Femur (tissue), 1 donor: ENCODE results near the gene FAM217A.
A peak's percentile ranks its signal among the peaks of the same experiment; 100 is the strongest.

Source experiments
- DNase-seq: peaks from one replicate; pipeline ENCODE4 v3.0.0-alpha.2; 2017

The FAM217A gene

DNA sequence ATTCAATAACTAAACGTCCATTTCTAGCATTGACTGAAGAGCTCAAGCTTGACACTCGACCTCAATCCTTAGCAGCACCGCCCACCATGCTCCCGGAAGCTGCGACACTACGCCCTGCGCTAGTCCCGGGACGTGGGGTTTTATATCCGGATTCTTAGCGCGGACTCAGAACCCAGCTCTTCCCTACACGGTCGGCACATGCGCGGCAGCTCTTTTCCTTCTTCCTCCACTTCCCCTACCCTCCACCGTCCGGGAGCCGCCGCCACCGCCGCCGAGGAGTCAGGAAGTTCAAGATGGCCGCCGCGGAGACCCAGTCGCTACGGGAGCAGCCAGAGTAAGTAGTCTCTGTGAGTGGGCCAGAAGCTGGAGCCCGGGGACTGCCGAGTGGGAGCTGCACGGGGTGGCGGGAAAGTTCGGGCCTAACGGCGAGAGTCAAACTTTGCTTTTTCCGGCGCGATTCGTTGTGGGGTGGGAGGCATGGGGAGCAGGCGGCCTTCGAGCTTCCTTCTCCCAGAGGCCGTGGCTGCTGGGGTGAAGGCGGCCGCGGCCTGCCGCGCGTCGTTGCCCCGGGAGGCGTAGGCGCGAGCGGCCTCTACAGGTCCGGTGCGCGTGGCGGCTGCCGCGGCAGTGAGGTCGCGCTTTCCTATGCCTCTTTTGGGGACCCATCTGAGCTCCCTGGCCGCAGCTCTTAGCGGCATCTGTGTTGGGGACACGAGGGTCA is 57.6 kb downstream of the FAM217A start:
- peak; percentile 97 for DNase-seq

DNA sequence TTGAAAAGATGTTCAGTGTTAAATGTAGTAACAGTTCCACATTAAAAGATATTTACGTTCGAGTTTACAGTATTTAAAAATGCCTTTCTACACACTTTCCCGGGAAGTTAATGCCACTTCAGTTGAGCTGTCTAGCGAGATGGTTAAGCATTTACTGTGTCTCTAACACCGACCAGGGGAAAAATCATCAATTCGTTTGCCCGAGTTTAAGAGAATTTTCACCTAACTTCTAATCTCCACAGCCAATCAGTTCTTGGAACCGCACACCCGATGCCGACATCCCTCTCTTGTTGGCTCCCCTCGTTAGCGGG is 58.2 kb downstream of the FAM217A start:
- DNase-seq, result no peak

DNA sequence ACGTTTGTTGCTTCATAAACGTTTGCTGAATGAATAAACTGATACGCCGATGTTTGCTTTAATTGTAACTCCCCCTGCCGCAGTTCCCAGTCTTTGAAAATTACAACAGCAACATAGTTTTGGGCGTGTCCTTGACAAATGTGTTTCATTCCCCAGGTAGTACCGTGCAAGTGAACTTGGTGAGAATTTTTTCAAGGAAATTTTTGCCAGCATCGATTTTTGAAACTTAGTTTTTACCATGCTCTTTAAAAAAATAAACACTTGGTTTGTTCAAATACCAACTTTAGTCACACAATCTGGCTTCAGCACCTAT is 60.1 kb downstream of the FAM217A start:
- no peak for DNase-seq
